Activated naive CD8-positive, alpha-beta T cell (primary cell): ENCODE data around the gene NEU4.
"Not testable (repeated sequence)": the region's sequence is repeated elsewhere in the genome, so short reads cannot be mapped to it uniquely, and the experiment has no call there.

Experiments
- H3K27ac Mint-ChIP-seq: one replicate; pipeline ENCODE4 v1.8.0; 2021; ENCODE audit warnings: mixed read lengths
- H3K27me3 Mint-ChIP-seq: one replicate; pipeline ENCODE4 v1.8.0; 2021; ENCODE audit warnings: mixed read lengths
- H3K36me3 Mint-ChIP-seq: one replicate; pipeline ENCODE4 v1.8.0; 2021; ENCODE audit warnings: mixed read lengths
- H3K4me1 Mint-ChIP-seq: one replicate; pipeline ENCODE4 v1.8.0; 2021; ENCODE audit warnings: low read depth, mixed read lengths
- H3K4me3 Mint-ChIP-seq: one replicate; pipeline ENCODE4 v1.8.0; 2021; ENCODE audit warnings: mild to moderate bottlenecking, mixed read lengths
- H3K9me3 Mint-ChIP-seq: one replicate; pipeline ENCODE4 v1.8.0; 2021; ENCODE audit warnings: low read depth, mixed read lengths

Gene NEU4

DNA sequence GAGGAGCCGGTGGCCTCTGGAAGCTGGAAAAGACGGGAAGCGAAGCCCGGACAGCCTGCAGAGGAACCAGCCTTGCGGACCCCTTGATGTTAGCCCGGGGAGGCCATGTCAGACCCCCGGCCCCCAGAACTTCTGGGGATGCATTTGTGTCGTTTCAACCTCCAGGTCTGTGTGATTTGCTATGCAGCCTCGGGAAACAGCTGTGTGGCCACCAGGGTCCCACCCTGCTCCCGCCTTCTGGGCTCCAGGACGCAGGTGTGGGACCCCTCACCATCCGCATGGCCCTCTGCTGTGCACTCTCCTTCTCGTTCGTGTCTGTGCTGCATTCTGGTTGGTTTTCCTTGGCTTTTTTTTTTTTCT lies 13.3 kb downstream of the NEU4 start:
- H3K4me1 Mint-ChIP-seq = peaks cover 2% of the 10 kb centered on the region
- peaks cover 3% of the 10 kb centered on the region for H3K36me3 Mint-ChIP-seq
- no peak overlapping the region for H3K4me3 Mint-ChIP-seq
- H3K27me3 Mint-ChIP-seq = peaks cover 3% of the 10 kb centered on the region
- H3K9me3 Mint-ChIP-seq = peaks cover 5% of the 10 kb centered on the region
- H3K27ac Mint-ChIP-seq = no peak overlapping the region

DNA sequence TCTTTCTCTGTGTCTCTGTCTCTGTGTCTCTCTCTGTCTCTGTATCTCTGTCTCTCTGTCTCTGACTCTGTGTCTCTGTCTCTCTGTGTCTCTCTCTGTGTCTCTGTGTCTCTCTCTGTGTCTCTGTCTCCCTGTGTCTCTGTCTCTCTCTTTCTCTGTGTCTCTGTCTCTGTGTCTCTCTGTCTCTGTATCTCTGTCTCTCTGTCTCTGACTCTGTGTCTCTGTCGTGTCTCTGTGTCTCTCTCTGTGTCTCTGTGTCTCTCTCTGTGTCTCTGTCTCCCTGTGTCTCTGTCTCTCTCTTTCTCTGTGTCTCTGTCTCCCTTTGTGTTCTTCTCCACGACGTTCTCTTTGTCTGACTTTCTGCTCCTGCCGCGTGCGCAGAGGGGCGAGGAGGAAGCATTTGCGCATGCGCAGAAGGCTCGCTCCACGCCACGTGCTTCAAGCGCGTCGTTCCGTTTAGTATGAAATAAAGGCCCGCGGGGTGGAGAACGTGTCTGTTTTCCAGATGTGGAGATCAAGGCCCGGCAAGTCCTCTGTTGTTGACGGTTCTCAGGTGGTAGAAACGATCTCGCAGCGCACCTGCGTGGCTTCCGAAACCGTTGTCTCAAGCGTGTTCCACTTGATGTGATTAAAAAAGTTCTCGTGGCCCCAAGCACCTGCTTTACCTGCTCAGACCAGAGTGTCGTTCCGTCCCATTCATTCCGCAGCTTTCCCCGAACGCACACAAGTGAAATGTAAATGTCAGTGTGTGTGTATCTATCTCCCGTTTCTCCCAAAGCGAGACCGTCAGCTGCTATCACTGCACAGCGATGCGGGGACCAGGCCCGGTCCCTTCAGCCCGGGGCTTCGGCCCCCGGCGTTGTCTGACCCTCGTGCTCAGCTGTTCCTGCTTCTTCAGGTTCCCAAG lies 14.8 kb downstream of the NEU4 start:
- not testable (repeated sequence) for H3K36me3 Mint-ChIP-seq, H3K4me1 Mint-ChIP-seq, H3K27ac Mint-ChIP-seq, H3K27me3 Mint-ChIP-seq, H3K4me3 Mint-ChIP-seq, H3K9me3 Mint-ChIP-seq

DNA sequence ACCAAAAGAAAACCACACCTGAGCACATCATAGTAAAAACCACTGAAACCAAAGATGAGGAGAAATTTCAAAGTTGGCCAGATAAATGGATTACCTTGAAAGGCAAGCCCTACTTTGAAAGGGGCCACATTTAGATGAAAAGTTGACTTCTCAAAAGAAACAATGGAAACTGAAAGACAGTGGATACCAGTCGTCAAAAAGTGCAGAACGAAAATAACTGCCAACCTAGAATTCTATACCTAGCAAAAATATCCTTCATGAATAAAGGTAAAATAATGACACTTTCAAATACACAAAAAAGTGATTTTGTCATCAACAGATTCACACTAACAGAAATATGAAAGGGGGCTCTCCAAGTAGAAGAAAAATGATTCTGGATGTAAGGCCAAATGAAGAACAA lies 18.4 kb downstream of the NEU4 start:
- peaks cover 7% of the 10 kb centered on the region for H3K36me3 Mint-ChIP-seq

DNA sequence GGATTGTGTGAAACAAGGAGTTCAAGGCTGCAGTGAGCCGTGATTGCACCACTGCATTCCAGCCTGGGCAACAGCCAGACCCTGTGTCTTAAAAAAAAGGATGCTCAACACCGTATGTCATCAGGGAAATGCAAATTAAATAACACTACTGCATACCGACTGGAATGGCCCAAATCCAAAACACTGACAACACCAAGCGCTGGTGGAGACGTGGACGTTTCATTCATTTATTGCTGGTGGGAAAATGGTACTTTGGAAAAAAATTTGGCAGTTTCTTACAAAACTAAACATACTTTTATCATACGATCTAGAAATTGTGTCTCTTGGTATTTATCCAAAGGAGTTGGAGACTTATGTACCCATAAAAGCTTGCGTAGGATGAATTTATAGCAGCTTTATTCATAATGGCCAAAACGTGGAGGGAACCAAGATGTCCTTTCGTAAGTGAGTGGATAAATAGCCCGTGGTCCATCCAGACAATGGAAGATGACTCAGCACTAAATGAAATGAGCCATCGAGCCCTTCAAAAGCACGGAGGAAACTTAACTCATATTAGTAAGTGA lies 24.2 kb downstream of the NEU4 start:
- peaks cover 2% of the 10 kb centered on the region for H3K27me3 Mint-ChIP-seq
- no peak overlapping the region for H3K27ac Mint-ChIP-seq
- no peaks in the 10 kb centered on the region for H3K9me3 Mint-ChIP-seq

More for the DNA sequence above, 18.4 kb downstream of the NEU4 start:
- peaks cover 2% of the 10 kb centered on the region for H3K4me1 Mint-ChIP-seq
- H3K4me3 Mint-ChIP-seq = no peak overlapping the region
- H3K27me3 Mint-ChIP-seq = peaks cover 5% of the 10 kb centered on the region
- H3K27ac Mint-ChIP-seq = no peak overlapping the region
- peaks cover 9% of the 10 kb centered on the region for H3K9me3 Mint-ChIP-seq

DNA sequence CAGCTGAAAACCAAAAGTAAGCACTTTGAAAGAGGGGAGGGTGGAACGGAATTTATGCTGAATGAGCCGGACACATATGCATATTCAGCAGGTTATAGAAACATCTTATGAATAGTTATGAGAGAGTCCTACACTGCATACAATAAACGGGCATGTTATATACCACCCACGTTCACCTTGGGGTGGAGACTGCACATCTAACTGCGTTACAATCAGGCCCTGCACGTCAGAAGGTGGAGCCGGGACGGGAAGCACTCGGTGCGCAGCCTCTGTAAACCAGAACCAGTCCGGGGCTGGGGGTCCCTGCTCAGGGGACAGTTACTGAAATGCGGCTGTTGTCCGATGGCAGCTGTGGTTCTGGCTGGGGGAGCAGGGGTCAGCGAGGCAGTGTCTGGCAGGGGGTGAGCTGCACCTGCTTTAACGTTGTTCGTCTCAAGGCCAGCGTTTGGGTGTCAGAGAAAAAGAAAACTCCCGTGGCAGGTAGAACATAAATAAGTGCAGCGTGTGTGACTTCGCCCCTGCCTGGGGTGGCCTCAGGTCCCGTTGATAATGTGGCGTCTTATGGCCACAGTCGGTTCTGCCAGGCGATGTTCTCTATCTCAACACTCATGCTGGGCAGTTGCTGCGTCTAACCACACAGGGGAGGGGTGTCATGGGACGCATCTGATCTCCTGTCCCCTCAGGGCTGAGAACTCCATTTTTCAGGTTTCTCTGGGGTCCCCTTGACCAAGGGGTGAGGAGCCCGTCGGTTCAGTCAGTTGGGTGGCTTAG lies 24.9 kb downstream of the NEU4 start:
- not testable (repeated sequence) for H3K4me3 Mint-ChIP-seq, H3K27me3 Mint-ChIP-seq, H3K36me3 Mint-ChIP-seq, H3K9me3 Mint-ChIP-seq, H3K27ac Mint-ChIP-seq, H3K4me1 Mint-ChIP-seq

More for the DNA sequence above, 24.2 kb downstream of the NEU4 start:
- H3K4me3 Mint-ChIP-seq = no peak overlapping the region
- H3K36me3 Mint-ChIP-seq = no peaks in the 10 kb centered on the region
- H3K4me1 Mint-ChIP-seq = peaks cover 1% of the 10 kb centered on the region

DNA sequence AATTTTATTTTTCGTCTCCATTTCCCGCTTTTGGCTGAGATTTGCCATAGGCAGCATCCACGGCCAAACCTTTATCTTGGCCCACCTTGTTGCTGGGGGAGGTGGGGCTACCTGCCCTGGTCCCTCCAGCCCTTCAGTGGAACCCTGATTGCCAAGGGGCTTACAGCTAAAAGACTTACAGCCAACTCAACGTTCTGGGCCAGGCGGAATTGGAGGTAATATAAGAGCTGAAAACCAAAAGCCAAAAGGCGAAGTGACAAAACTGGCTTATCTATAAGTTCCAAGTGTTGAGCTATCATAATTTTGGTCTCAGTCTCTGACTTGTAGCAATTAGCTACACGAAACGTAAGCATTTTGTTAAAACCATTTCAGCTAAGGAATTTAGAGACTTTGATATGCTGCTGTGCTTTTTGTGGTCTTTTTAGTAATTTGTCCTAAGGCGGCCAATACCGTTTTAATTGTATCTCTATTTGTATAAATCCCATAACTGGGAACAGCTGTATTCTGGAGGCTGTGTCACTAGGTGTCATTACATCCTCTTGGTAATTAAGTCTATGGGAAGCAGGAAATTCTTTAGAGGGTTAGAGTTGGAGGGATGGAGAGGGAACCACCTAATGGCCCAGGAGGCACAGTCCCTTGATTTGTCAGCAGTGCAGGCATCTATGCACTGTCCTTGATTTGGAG lies 25.7 kb downstream of the NEU4 start:
- H3K4me1 Mint-ChIP-seq = peaks cover 1% of the 10 kb centered on the region
- no peaks in the 10 kb centered on the region for H3K27me3 Mint-ChIP-seq
- H3K4me3 Mint-ChIP-seq = no peak overlapping the region
- H3K9me3 Mint-ChIP-seq = no peaks in the 10 kb centered on the region
- H3K36me3 Mint-ChIP-seq = no peaks in the 10 kb centered on the region
- no peak overlapping the region for H3K27ac Mint-ChIP-seq

DNA sequence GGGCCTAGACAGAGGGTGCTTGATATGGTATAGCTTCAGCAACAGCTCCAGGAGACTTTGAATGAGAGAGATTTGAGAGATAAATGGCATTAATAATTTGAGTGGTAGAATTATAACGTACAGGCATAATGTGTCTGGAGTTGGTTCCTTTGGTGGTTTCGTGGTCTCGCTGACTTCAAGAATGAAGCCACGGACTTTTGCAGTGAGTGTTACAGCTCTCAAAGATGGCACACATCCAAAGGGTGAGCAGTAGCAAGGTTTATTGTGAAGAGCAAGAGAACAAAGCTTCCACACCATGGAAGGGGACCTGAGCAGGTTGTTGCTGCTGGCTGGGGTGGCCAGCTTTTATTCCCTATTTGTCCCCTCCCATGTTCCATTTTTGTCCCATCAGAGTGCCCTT lies 26.6 kb downstream of the NEU4 start:
- Mint-ChIP-seq H3K27me3 (no peaks in the 10 kb centered on the region), H3K27ac (no peak overlapping the region), H3K4me1 (peaks cover 1% of the 10 kb centered on the region), H3K4me3 (no peak overlapping the region), H3K9me3 (no peaks in the 10 kb centered on the region), H3K36me3 (no peaks in the 10 kb centered on the region)

DNA sequence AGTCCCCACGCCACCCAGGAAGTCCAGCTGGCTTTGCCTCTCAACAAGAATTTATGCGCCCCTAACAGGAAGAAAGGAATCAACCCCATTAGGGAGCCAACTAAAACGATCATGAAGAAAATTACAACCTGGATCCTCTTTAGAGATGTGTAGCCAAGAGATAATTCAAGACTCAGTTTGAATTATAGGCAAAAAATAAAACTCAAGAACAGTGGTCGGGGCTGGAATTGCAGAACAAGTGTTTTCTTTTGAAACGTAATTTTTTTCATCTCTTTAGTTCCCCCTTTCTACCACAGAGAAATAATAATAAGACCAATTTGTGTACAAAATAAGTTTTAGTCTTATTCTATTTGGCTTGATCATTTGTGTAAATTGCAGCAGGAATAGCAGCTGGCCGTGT lies 27.3 kb downstream of the NEU4 start:
- no peak overlapping the region for H3K4me3 Mint-ChIP-seq
- H3K36me3 Mint-ChIP-seq = no peaks in the 10 kb centered on the region
- H3K27me3 Mint-ChIP-seq = no peaks in the 10 kb centered on the region
- peaks cover 1% of the 10 kb centered on the region for H3K4me1 Mint-ChIP-seq
- no peak overlapping the region for H3K27ac Mint-ChIP-seq
- H3K9me3 Mint-ChIP-seq = no peaks in the 10 kb centered on the region

DNA sequence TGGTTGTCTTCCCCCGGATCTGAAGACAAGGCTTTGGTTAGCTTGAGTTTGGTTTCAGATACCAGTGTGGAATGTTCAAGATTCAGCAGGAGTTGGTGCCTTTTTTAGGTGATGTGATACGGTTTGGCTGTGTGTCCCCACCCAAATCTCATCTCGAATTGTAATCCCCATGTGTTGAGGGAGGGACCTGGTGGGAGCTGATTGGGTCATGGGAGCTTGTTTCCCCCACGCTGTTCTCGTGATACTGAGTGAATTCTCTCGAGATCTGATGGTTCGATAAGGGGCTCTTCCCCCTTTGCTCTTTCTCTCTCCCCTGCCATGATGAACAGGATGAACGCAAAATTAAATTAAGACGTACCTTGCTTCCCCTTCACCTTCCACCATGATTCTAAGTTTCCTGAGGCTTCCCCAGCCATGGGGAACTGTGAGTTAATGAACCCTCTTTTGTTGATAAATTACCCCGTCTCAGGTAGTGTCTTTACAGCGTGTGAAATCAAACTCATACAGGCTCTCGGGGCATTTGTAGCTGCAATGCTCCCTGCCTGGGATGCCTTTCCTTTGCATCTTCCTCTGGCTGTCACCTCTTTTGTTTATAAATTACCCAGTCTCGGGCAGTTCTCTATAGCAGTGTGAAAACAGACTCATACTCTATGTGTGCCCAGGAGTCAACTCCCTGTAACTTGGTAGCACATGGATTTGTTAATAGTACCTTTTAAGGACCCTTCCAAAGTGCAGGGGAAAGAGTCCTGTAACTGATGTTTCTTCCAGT lies 28.4 kb downstream of the NEU4 start:
- Mint-ChIP-seq H3K27ac (no peak overlapping the region), H3K4me1 (peaks cover 1% of the 10 kb centered on the region), H3K36me3 (no peaks in the 10 kb centered on the region), H3K9me3 (no peaks in the 10 kb centered on the region), H3K4me3 (no peak overlapping the region), H3K27me3 (no peaks in the 10 kb centered on the region)

DNA sequence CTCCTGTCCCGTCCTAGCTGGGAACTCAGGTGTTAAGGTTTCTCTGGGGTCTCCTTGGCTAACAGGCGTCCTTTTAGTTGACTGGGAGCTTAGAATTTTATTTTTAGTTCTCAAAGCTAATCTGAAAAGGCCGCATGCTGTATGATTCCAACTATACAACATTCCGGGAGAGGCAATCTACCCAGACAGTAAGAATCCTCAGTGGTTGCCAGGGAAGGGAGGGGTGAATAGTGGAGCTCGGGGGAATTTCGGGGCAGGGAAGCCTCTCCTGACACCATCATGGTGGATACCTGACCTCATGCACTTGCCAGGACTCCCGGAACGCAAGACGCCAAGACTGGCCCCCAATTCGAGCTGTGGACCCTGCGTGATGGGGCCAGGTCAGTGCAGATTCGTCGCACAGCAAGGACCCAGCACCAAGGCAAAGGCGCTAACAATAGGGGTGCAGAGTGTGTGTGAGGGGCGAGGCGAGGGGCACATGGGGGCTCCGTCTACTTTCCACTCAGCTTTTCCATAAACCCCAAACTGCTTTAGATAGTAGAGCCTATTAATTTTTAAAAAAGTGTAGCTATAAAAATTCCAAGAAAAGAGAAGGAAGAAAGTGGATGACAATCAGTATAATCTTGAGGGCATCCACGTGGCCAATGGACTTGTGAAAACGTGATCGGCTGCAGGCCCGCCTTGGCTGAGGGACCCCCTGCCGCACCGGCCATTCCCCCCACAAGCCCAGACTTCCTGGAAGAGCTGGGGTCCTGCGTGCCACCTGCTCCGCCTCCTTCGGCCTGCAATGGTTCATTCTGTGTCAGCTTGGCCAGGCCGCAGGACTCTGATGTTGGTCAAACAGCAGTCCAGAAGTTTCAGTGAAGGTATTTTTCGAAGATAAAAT lies 32.4 kb downstream of the NEU4 start:
- Mint-ChIP-seq H3K36me3 (no peaks in the 10 kb centered on the region), H3K4me1 (peaks cover 26% of the 10 kb centered on the region), H3K27ac (peak overlapping the region; percentile 22), H3K4me3 (no peak overlapping the region), H3K27me3 (peaks cover 2% of the 10 kb centered on the region), H3K9me3 (no peaks in the 10 kb centered on the region)

DNA sequence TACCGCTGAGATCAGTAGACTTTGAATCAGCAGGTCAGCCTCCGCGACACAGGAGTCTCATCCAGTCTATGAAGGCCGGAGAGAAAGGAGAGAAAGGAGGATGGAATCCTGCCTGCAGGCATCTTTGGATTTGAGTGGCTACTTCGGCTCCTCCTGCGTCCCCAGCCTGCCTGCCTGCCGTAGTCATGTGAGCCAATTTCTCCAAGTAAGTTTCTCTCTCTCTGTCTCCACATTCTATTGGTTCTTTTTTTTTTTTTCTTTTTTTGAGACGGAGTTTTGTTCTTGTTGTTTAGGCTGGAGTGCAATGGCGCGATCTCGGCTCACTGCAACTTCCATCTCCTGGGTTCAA lies 33.0 kb downstream of the NEU4 start:
- H3K4me3 Mint-ChIP-seq = no peak overlapping the region

DNA sequence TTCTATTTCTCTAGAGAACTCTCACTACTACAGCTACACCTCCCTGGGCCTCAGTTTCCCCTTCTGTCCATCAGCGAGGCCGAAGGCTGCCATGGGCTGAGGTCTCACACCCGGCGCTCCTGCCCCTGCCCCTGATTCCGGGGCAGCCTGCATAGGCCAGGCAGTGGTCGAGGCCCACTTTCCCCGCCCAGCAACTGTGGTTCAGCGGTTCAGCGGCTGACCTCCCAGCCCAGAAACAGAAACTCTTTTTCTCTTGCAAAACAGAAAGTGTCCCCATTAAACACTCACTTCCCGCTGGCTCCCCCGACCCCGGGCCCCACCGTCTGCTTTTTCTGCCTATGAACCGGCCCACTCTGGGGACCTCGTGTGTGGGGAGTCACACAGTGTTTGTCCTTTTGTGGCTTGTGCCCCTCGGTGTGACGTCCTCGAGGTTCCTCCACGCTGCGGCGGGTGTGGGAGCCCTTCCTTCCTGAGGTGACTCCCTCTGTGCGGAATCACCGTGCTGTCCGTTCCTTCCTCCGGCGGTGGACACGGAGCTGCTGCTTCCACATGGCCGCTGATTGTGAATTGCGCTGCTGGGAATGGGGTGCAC lies 33.7 kb downstream of the NEU4 start:
- Mint-ChIP-seq H3K27me3 (peaks cover 3% of the 10 kb centered on the region), H3K4me3 (peak overlapping the region; percentile 70), H3K9me3 (no peaks in the 10 kb centered on the region), H3K4me1 (peaks cover 28% of the 10 kb centered on the region), H3K27ac (peak overlapping the region; percentile 81), H3K36me3 (no peaks in the 10 kb centered on the region)

More for the DNA sequence above, 33.0 kb downstream of the NEU4 start:
- Mint-ChIP-seq H3K9me3 (no peaks in the 10 kb centered on the region), H3K4me1 (peaks cover 28% of the 10 kb centered on the region), H3K27me3 (peaks cover 3% of the 10 kb centered on the region), H3K27ac (no peak overlapping the region), H3K36me3 (no peaks in the 10 kb centered on the region)

DNA sequence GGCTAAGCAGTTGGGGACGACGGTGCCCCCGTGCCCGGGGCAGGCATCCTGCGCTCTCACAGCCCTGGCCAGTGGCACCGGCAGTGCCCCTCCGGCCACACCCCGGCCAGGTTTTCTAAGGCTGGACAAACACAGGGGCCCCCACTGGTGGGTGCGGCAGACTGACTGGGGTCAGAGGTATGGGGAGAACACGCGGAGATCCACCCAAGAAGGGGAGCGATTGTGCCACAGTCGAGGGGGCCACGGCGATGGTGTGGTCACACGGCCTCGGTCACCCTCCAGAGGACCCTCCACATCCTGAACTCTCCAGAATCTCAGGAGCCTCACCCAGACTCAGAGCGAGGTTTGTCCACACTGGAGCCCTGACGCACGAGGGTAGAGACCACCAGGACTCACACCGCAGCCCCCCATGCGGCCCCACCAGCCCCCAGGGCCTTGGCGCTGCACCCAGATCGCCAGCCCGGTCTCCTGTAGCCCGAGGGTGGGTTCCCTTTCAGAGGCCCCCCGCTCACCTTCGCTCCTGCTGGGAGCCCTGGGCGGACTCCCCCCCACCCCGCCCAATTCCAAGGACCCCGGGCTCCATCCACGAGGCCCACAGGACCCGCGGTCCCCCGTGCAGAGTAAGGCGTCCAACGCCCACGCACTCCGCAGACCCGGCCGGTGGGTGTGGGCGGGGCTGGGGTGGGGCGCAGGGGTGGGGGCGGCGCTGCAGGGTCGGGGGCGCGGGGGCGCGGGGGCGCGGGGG lies 34.5 kb downstream of the NEU4 start:
- Mint-ChIP-seq H3K36me3 (no peaks in the 10 kb centered on the region), H3K4me3 (peak overlapping the region; percentile 70), H3K9me3 (no peaks in the 10 kb centered on the region), H3K27me3 (peaks cover 3% of the 10 kb centered on the region), H3K4me1 (peaks cover 28% of the 10 kb centered on the region), H3K27ac (peak overlapping the region; percentile 81)
